Measurements from ENCODE around the gene CABLES1. TPM values are rescaled to one million over a fixed set of nuclear protein-coding genes. Genes with fewer than 3 reads are reported as not detected.

The CABLES1 gene
- total RNA-seq, 1 donor from 2014 or later, result 12.7 TPM

GRCh38 chr18:23170137-23170536, 34.9 kb downstream of the CABLES1 start:
- no peak for DNase-seq (ENCODE audit: low spot score in 2 of 2, unreplicated experiment in 2 of 2)
- peaks cover 25% of the 10 kb centered on the region for H3K4me1 Mint-ChIP-seq
- H3K27me3 Mint-ChIP-seq (ENCODE audit: low read depth), result no peaks in the 10 kb centered on the region
- no peak overlapping the region for H3K27ac Mint-ChIP-seq
- TF ChIP-seq CTCF (IDR thresholded peaks at IDR 0.05; ENCODE audit: unreplicated experiment), result no peak
- H3K9me3 Mint-ChIP-seq, result no peaks in the 10 kb centered on the region
- H3K4me3 Mint-ChIP-seq, result no peak overlapping the region
- no peaks in the 10 kb centered on the region for H3K36me3 Mint-ChIP-seq

GRCh38 chr18:23171581-23172156, 36.4 kb downstream of the CABLES1 start:
- peaks cover 23% of the 10 kb centered on the region for H3K4me1 Mint-ChIP-seq
- H3K27me3 Mint-ChIP-seq (ENCODE audit: low read depth), result no peaks in the 10 kb centered on the region
- H3K4me3 Mint-ChIP-seq, result no peak overlapping the region
- no peak overlapping the region for H3K27ac Mint-ChIP-seq
- TF ChIP-seq CTCF (IDR thresholded peaks at IDR 0.05; ENCODE audit: unreplicated experiment), result no peak
- no peak for DNase-seq (ENCODE audit: low spot score in 2 of 2, unreplicated experiment in 2 of 2)
- H3K36me3 Mint-ChIP-seq, result no peaks in the 10 kb centered on the region
- no peaks in the 10 kb centered on the region for H3K9me3 Mint-ChIP-seq

GRCh38 chr18:23172591-23173380, 37.5 kb downstream of the CABLES1 start:
- H3K4me1 Mint-ChIP-seq, result peaks cover 14% of the 10 kb centered on the region
- no peaks in the 10 kb centered on the region for H3K27me3 Mint-ChIP-seq (ENCODE audit: low read depth)
- TF ChIP-seq CTCF (IDR thresholded peaks at IDR 0.05; ENCODE audit: unreplicated experiment), result no peak
- no peaks in the 10 kb centered on the region for H3K36me3 Mint-ChIP-seq
- no peak overlapping the region for H3K27ac Mint-ChIP-seq
- no peak for DNase-seq (ENCODE audit: low spot score in 2 of 2, unreplicated experiment in 2 of 2)
- H3K4me3 Mint-ChIP-seq, result no peak overlapping the region
- no peaks in the 10 kb centered on the region for H3K9me3 Mint-ChIP-seq

GRCh38 chr18:23173912-23174311, 38.6 kb downstream of the CABLES1 start:
- no peaks in the 10 kb centered on the region for H3K36me3 Mint-ChIP-seq
- H3K27me3 Mint-ChIP-seq (ENCODE audit: low read depth), result no peaks in the 10 kb centered on the region
- H3K4me3 Mint-ChIP-seq, result no peak overlapping the region
- H3K9me3 Mint-ChIP-seq, result no peaks in the 10 kb centered on the region
- peaks cover 8% of the 10 kb centered on the region for H3K4me1 Mint-ChIP-seq
- DNase-seq (ENCODE audit: low spot score in 2 of 2, unreplicated experiment in 2 of 2), result no peak
- TF ChIP-seq CTCF (IDR thresholded peaks at IDR 0.05; ENCODE audit: unreplicated experiment), result no peak
- no peak overlapping the region for H3K27ac Mint-ChIP-seq

- no peak for TF ChIP-seq CTCF (IDR thresholded peaks at IDR 0.05; ENCODE audit: unreplicated experiment)
- no peak overlapping the region for H3K27ac Mint-ChIP-seq
- H3K9me3 Mint-ChIP-seq, result no peaks in the 10 kb centered on the region
- no peak overlapping the region for H3K4me3 Mint-ChIP-seq
- no peaks in the 10 kb centered on the region for H3K27me3 Mint-ChIP-seq (ENCODE audit: low read depth)
- peaks cover 11% of the 10 kb centered on the region for H3K4me1 Mint-ChIP-seq
- no peaks in the 10 kb centered on the region for H3K36me3 Mint-ChIP-seq
- DNase-seq (ENCODE audit: low spot score in 2 of 2, unreplicated experiment in 2 of 2), result no peak
Measured at GRCh38 chr18:23176701-23177432, 41.6 kb downstream of the CABLES1 start.

Measured in mesothelial cell of epicardium (in vitro differentiated cells).